ENCODE measurements around the gene DAGLA. TPM values are rescaled to one million over a fixed set of nuclear protein-coding genes. Genes with fewer than 3 reads are reported as not detected.

The DAGLA gene
- total RNA-seq, 1 experiment from 2014 or later, result not detected

DNA sequence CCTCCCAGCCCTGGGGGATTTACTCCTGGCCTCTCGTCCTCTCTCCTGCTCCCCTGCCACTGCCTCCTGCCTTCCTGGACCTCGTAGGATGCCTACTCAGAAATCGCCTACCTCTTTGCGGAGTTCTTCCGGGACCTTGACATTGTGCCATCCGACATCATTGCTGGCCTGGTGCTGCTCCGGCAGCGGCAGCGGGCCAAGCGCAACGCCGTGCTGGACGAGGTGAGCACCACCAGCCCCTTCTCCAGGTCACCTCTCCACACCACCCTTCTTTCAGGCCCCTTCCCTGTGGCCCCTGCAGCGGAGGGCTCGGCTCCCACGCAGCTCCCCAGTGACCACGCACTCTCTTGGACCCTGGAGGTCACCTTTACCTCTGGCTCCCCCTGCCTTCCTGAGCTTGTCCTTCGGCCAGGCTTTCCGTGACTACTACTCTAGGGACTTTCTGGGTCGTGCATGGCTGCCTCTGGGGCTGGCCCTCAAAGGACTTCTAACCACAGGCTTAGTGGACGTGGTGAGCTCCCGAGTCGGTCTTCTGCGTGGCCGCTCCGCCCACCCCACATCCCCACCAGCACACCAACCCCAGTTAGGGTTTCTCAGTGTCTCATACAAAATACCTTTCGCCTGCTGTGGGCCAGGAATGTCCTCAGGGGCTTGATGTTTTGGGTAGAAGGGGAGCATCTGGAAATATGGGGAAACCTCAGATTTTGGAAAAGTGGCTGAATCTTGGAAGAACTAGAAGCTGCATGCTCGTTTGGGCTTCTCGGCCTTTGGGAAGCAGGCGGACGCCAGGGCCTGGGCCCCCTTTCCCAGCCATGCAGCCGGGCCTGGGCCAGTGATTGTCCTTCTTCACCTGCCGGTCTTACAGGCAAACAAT, 48.1 kb downstream of the DAGLA start:
- DNase-seq, result no peak
- Histone ChIP-seq H3K9me3 (ENCODE audit: low read length) (no peaks in the 10 kb centered on the region), H3K4me1 (ENCODE audit: low read length) (no peaks in the 10 kb centered on the region), H3K79me2 (ENCODE audit: low read length) (no peaks in the 10 kb centered on the region), H4K20me1 (ENCODE audit: insufficient read depth, low read depth, low read length) (no peaks in the 10 kb centered on the region), H2AFZ (ENCODE audit: low read length) (no peak overlapping the region), H3K9ac (ENCODE audit: low read length) (no peak overlapping the region), H3K27me3 (ENCODE audit: low read length) (no peaks in the 10 kb centered on the region), H3K4me2 (ENCODE audit: low read depth, low read length, poor library complexity, severe bottlenecking) (no peak overlapping the region), H3K4me3 (ENCODE audit: low read length) (no peak overlapping the region), H3K36me3 (ENCODE audit: insufficient read depth, low read length) (no peaks in the 10 kb centered on the region), H3K9me2 (replicated peaks; ENCODE audit: insufficient read depth, low read length) (no peaks in the 10 kb centered on the region), H3K27ac (ENCODE audit: low read length) (no peak overlapping the region)

DNA sequence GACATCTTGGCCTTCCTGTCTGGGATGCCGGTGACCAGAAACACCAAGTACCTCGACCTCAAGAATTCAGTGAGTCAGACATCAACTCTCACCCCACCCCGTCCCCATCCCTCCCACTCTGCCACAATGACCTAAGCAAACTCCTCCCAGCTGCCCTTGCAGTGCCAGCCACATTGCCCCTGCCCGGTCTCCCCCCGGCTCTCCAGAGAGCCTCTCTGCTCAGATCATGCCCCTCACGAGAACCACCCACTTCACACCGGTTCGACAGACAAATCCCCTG, 48.7 kb downstream of the DAGLA start:
- H3K27ac ChIP-seq (ENCODE audit: low read length), result no peak overlapping the region
- no peaks in the 10 kb centered on the region for H3K4me1 ChIP-seq (ENCODE audit: low read length)
- no peaks in the 10 kb centered on the region for H3K79me2 ChIP-seq (ENCODE audit: low read length)
- no peaks in the 10 kb centered on the region for H3K27me3 ChIP-seq (ENCODE audit: low read length)
- DNase-seq, result no peak
- H3K9me2 ChIP-seq (replicated peaks; ENCODE audit: insufficient read depth, low read length), result no peaks in the 10 kb centered on the region
- H3K9me3 ChIP-seq (ENCODE audit: low read length), result no peaks in the 10 kb centered on the region
- no peak overlapping the region for H3K4me2 ChIP-seq (ENCODE audit: low read depth, low read length, poor library complexity, severe bottlenecking)
- no peak overlapping the region for H3K9ac ChIP-seq (ENCODE audit: low read length)
- no peaks in the 10 kb centered on the region for H4K20me1 ChIP-seq (ENCODE audit: insufficient read depth, low read depth, low read length)
- no peak overlapping the region for H2AFZ ChIP-seq (ENCODE audit: low read length)
- H3K4me3 ChIP-seq (ENCODE audit: low read length), result no peak overlapping the region
- H3K36me3 ChIP-seq (ENCODE audit: insufficient read depth, low read length), result no peaks in the 10 kb centered on the region

DNA sequence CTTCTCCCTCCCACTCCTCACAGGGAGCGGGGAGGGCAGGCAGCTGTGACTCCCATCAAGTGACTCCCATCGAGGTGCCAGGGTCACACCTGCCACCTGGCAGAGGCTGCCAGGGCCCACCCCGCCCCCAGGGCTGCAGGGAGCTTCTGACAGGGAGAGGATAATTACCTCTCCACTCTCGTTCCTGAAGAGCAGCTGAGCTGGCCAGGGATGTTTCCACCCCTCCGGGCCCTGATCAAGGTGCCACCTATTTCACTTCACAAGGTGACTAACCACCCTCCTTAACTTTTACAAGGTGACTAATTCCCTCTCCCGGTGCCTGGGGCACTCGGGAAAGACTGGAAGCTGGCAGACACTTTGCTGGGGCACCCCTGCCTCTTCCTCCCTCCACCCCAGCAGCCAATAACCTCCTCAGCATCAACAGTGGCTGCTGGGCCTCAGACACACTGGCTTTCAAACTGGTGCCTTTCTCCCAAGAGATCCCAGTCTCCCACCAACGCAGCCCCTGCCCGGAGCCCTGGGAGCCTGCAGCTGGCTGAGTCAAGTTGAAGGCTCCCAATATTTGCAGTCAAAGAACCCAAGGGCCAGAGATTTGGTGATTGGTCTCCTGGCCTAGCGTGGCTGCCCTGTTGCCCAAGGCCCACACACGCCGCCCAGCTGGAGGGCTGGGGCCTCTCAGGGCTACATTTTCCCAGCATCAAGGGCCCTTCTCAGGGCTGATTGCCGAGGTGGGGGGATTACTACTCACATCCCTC, 50.2 kb downstream of the DAGLA start:
- no peak for DNase-seq
- Histone ChIP-seq H3K27ac (ENCODE audit: low read length) (no peak overlapping the region), H4K20me1 (ENCODE audit: insufficient read depth, low read depth, low read length) (no peaks in the 10 kb centered on the region), H3K27me3 (ENCODE audit: low read length) (no peaks in the 10 kb centered on the region), H3K4me3 (ENCODE audit: low read length) (no peak overlapping the region), H3K79me2 (ENCODE audit: low read length) (no peaks in the 10 kb centered on the region), H2AFZ (ENCODE audit: low read length) (no peak overlapping the region), H3K4me2 (ENCODE audit: low read depth, low read length, poor library complexity, severe bottlenecking) (no peak overlapping the region), H3K9me2 (replicated peaks; ENCODE audit: insufficient read depth, low read length) (no peaks in the 10 kb centered on the region), H3K36me3 (ENCODE audit: insufficient read depth, low read length) (no peaks in the 10 kb centered on the region), H3K4me1 (ENCODE audit: low read length) (no peaks in the 10 kb centered on the region), H3K9me3 (ENCODE audit: low read length) (no peaks in the 10 kb centered on the region), H3K9ac (ENCODE audit: low read length) (no peak overlapping the region)

DNA sequence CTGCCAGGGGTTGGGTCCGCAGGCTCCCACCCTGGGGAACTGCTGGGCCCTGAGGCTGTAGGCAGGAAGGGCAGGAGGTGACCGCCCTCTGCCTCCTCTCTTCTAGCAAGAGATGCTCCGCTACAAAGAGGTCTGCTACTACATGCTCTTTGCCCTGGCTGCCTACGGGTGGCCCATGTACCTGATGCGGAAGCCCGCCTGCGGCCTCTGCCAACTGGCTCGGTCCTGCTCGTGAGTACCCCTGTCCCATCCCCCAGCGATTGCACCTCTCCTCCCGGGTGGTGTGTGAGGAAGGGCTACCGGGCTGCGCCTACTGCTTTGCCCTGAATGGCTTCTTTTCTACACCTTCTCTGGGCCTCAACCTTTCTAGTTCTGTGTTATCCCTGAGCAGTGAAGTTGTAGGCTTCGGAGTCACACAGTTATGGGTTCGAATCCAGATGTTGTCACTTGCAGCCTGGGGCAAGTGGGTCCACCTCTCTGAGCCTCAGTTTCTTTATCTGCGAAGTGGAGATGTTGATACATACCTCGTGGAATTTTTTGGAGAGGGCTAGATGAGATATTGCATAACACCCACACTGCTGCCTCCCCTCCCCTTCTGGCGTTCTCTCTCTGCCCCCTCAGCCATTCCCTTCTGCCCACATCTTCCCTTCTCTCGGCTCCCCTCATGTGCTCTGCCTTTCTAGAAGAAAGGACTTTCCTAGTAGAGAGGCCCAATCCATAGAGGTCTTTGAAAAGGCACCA, 51.2 kb downstream of the DAGLA start:
- Histone ChIP-seq H3K9me3 (ENCODE audit: low read length) (no peaks in the 10 kb centered on the region), H3K4me2 (ENCODE audit: low read depth, low read length, poor library complexity, severe bottlenecking) (no peak overlapping the region), H3K9ac (ENCODE audit: low read length) (no peak overlapping the region), H2AFZ (ENCODE audit: low read length) (no peak overlapping the region), H3K4me1 (ENCODE audit: low read length) (no peaks in the 10 kb centered on the region), H3K9me2 (replicated peaks; ENCODE audit: insufficient read depth, low read length) (no peaks in the 10 kb centered on the region), H3K4me3 (ENCODE audit: low read length) (no peak overlapping the region), H3K27me3 (ENCODE audit: low read length) (no peaks in the 10 kb centered on the region), H3K79me2 (ENCODE audit: low read length) (no peaks in the 10 kb centered on the region), H3K36me3 (ENCODE audit: insufficient read depth, low read length) (no peaks in the 10 kb centered on the region), H4K20me1 (ENCODE audit: insufficient read depth, low read depth, low read length) (no peaks in the 10 kb centered on the region), H3K27ac (ENCODE audit: low read length) (no peak overlapping the region)
- DNase-seq, result no peak

DNA sequence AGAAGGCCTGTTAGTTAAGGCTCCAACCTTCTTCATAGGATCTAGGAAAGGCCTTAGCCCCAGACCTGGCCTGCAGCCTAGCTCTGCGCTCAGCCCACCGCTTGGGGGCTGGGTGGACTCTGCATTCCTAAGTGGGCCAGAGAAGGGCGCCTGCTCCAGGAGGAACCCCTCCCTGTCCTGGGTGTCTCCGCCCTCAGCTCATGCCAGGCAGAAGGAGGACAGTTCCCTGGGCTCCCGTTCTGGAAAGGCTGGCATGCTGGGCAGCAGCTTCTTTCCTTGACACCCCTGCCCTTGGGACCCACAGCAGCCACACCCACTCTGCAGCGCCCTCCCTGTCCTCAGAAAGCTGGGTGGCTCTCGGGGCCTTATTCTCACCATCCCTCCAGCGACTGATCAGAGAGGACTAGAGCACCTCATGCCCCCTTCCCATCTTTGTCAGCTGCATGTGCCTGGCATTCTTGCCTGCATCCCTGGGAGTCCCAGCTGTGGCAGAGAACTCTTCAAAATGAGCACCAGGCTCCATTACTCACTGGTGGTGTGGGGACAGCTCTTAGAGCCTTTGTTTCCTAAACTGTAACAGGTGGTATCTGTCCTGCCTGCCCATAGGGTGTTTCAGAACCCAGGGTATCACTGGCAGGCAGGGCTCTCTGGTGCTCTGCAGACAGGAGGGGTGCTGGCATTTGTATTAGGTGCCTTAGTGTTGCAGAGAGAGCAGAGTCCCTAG, 51.9 kb downstream of the DAGLA start:
- H3K4me1 ChIP-seq (ENCODE audit: low read length), result no peaks in the 10 kb centered on the region
- no peak overlapping the region for H3K9ac ChIP-seq (ENCODE audit: low read length)
- no peak overlapping the region for H3K4me2 ChIP-seq (ENCODE audit: low read depth, low read length, poor library complexity, severe bottlenecking)
- no peak overlapping the region for H2AFZ ChIP-seq (ENCODE audit: low read length)
- no peaks in the 10 kb centered on the region for H3K27me3 ChIP-seq (ENCODE audit: low read length)
- no peak overlapping the region for H3K4me3 ChIP-seq (ENCODE audit: low read length)
- H3K9me3 ChIP-seq (ENCODE audit: low read length), result no peaks in the 10 kb centered on the region
- no peaks in the 10 kb centered on the region for H3K9me2 ChIP-seq (replicated peaks; ENCODE audit: insufficient read depth, low read length)
- no peaks in the 10 kb centered on the region for H3K36me3 ChIP-seq (ENCODE audit: insufficient read depth, low read length)
- no peaks in the 10 kb centered on the region for H3K79me2 ChIP-seq (ENCODE audit: low read length)
- no peak for DNase-seq
- H4K20me1 ChIP-seq (ENCODE audit: insufficient read depth, low read depth, low read length), result no peaks in the 10 kb centered on the region
- H3K27ac ChIP-seq (ENCODE audit: low read length), result no peak overlapping the region

DNA sequence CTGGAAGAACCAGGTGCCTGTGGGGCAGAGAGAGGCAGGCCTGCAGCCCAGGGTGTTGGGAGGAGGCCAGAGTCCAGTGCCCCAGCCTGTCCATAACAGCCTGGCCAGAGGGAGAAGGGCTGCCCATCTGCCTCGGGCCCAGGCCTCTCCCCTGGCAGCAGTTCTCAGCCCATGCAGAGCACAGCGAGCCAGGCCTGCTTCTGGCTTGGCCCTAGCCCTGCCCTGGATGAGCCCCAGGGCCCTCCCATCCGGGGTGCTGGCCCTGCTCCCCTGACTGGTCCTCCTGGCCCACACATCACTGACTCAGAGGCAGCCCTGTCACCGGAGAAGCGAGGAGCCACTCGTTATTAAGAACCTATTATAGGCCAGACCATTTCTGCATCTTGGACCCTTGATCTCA, 52.5 kb downstream of the DAGLA start:
- Histone ChIP-seq H3K9me2 (replicated peaks; ENCODE audit: insufficient read depth, low read length) (no peaks in the 10 kb centered on the region), H3K9ac (ENCODE audit: low read length) (no peak overlapping the region), H4K20me1 (ENCODE audit: insufficient read depth, low read depth, low read length) (no peaks in the 10 kb centered on the region), H3K4me2 (ENCODE audit: low read depth, low read length, poor library complexity, severe bottlenecking) (no peak overlapping the region), H3K9me3 (ENCODE audit: low read length) (no peaks in the 10 kb centered on the region), H3K36me3 (ENCODE audit: insufficient read depth, low read length) (no peaks in the 10 kb centered on the region), H3K79me2 (ENCODE audit: low read length) (no peaks in the 10 kb centered on the region), H3K27me3 (ENCODE audit: low read length) (no peaks in the 10 kb centered on the region), H3K4me1 (ENCODE audit: low read length) (no peaks in the 10 kb centered on the region), H3K4me3 (ENCODE audit: low read length) (no peak overlapping the region), H2AFZ (ENCODE audit: low read length) (no peak overlapping the region), H3K27ac (ENCODE audit: low read length) (no peak overlapping the region)
- DNase-seq, result no peak

DNA sequence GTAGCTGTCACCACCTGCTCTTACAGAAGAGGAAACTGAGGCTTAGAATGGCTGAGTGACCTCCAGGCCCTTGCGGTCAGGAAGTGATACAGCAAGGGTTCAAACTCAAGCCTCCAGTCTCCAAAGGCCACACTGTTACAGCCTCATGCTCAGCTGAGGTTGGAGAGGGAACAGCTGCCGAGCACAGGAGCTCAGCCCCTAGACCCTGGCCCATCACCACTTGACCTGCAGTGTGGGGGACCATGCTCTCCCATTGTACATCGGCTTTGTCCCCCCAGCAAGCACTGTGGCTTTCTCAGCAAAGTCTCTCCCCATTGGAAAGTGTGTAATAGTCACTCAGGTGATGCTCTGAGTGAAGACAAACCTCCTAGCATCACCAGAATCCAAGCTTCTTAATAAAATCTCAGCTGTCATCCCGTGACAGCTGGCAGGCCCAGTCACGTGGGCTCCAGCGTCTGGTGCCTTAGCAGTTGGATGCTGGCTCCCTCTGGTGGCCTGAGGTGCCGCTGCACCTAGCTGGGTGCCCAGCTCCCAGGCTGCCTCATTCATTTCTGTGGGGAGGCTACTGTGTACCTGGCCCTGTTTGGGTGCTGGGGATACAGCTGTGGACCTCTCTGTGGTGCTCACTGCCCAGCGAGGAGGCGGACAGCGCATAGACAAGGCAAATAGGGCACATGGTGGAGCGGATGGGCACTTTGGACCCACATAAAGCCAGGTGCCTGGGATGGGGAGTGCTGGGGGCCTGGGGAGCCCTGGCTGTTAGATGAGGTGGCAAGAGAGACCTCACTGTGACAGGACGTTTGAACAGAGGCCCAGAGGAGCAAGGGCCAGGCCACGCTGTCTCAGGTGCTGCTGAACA, 53.2 kb downstream of the DAGLA start:
- Histone ChIP-seq H3K27me3 (ENCODE audit: low read length) (no peaks in the 10 kb centered on the region), H3K9me2 (replicated peaks; ENCODE audit: insufficient read depth, low read length) (no peaks in the 10 kb centered on the region), H3K27ac (ENCODE audit: low read length) (no peak overlapping the region), H3K4me2 (ENCODE audit: low read depth, low read length, poor library complexity, severe bottlenecking) (no peak overlapping the region), H3K9me3 (ENCODE audit: low read length) (no peaks in the 10 kb centered on the region), H2AFZ (ENCODE audit: low read length) (no peak overlapping the region), H3K4me3 (ENCODE audit: low read length) (no peak overlapping the region), H3K9ac (ENCODE audit: low read length) (no peak overlapping the region), H3K4me1 (ENCODE audit: low read length) (no peaks in the 10 kb centered on the region), H3K79me2 (ENCODE audit: low read length) (no peaks in the 10 kb centered on the region), H4K20me1 (ENCODE audit: insufficient read depth, low read depth, low read length) (no peaks in the 10 kb centered on the region), H3K36me3 (ENCODE audit: insufficient read depth, low read length) (no peaks in the 10 kb centered on the region)
- peak; percentile 93 for DNase-seq
